ENCODE data around the gene GFOD1.

- TF ChIP-seq POLR2A (IDR thresholded peaks at IDR 0.05) = no peak
- peak in 2 of 3 donors; percentile 12 to 22 for TF ChIP-seq POLR2AphosphoS5 (IDR thresholded peaks at IDR 0.05)
Observed at GRCh38 chr6:13455552-13455966, 31.8 kb downstream of the GFOD1 start.

All from stomach (tissue), 4 donors.